Thyroid gland (tissue), 4 donors: ENCODE measurements around the gene PARD3B.

Source experiments
- POLR2A ChIP-seq, 2 donors: fragments of 450-650 bp; IDR thresholded peaks; one replicate each; pipeline ENCODE4 v1.6.1; 2017; ENCODE audit warnings: antibody characterized with exemption in 2 of 2, mild to moderate bottlenecking in 2 of 2, moderate library complexity in 1 of 2
- TF ChIP-seq, protein P1 (sequence below), 6 experiments: fragments of 200-600 bp in 3 of 6; fragments of 450-650 bp in 3 of 6; sonication (generic) in 3 of 6; IDR thresholded peaks; one replicate each; pipeline ENCODE4 v1.5.1; 2016 to 2019; ENCODE audit warnings: antibody characterized with exemption in 6 of 6, mild to moderate bottlenecking in 2 of 6, inconsistent platforms in 1 of 6, moderate library complexity in 1 of 6

DNA sequence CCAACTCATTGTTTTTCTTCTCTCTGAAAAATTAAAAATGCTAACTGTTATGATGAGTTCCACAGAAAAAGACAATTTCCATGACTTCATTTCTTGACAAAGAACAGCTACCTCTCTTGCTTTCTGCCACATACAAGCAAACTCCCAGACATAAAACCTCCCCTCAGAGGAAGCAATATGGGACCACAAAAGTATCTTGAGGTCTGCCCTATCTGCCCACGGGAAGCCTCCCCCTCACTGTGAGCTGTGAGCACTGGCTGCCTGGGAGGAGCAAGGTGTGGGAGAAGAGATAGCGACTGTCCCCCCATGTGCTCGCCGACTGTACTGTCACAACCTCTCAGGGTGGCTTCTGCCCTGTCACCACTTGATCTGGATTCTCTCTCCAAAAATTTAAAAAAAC is 1067.4 kb downstream of the PARD3B start:
- TF ChIP-seq, protein P1, sequence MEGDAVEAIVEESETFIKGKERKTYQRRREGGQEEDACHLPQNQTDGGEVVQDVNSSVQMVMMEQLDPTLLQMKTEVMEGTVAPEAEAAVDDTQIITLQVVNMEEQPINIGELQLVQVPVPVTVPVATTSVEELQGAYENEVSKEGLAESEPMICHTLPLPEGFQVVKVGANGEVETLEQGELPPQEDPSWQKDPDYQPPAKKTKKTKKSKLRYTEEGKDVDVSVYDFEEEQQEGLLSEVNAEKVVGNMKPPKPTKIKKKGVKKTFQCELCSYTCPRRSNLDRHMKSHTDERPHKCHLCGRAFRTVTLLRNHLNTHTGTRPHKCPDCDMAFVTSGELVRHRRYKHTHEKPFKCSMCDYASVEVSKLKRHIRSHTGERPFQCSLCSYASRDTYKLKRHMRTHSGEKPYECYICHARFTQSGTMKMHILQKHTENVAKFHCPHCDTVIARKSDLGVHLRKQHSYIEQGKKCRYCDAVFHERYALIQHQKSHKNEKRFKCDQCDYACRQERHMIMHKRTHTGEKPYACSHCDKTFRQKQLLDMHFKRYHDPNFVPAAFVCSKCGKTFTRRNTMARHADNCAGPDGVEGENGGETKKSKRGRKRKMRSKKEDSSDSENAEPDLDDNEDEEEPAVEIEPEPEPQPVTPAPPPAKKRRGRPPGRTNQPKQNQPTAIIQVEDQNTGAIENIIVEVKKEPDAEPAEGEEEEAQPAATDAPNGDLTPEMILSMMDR (IDR thresholded peaks at IDR 0.05): no peak
- TF ChIP-seq POLR2A (IDR thresholded peaks at IDR 0.05): no peak
